HK-2 (cell line): ENCODE results near the gene R3HCC1L.
"Not testable (repeated sequence)": the region's sequence is repeated elsewhere in the genome, so short reads cannot be mapped to it uniquely, and the experiment has no call there.

Experiments used
- DNase-seq: peaks from one replicate; pipeline ENCODE4 v3.0.0-alpha.2; 2018; ENCODE audit not compliant: unreplicated experiment

The R3HCC1L gene

GRCh38 chr10:98172495-98172894 lies 38.0 kb downstream of the R3HCC1L start:
- DNase-seq, result no peak

- no peak for DNase-seq
These were observed 38.8 kb downstream of the R3HCC1L start for GRCh38 chr10:98173260-98173659.

- DNase-seq, result not testable (repeated sequence)
These were observed 48.0 kb downstream of the R3HCC1L start for GRCh38 chr10:98182351-98182915.

- DNase-seq, result no peak
These were observed 52.2 kb downstream of the R3HCC1L start for GRCh38 chr10:98186681-98187080.

- not testable (repeated sequence) for DNase-seq
These were observed 56.3 kb downstream of the R3HCC1L start for GRCh38 chr10:98190773-98191172.

- DNase-seq, result no peak
These were observed 58.6 kb downstream of the R3HCC1L start for GRCh38 chr10:98193037-98193436.

GRCh38 chr10:98194633-98195032 lies 60.2 kb downstream of the R3HCC1L start:
- no peak for DNase-seq

GRCh38 chr10:98195120-98195519 lies 60.7 kb downstream of the R3HCC1L start:
- no peak for DNase-seq

GRCh38 chr10:98196985-98197384 lies 62.5 kb downstream of the R3HCC1L start:
- no peak for DNase-seq

GRCh38 chr10:98201760-98202159 lies 67.3 kb downstream of the R3HCC1L start:
- DNase-seq, result no peak

- DNase-seq, result no peak
These were observed 67.9 kb downstream of the R3HCC1L start for GRCh38 chr10:98202378-98202777.

GRCh38 chr10:98205351-98205750 lies 70.9 kb downstream of the R3HCC1L start:
- DNase-seq, result no peak

GRCh38 chr10:98208925-98209324 lies 74.5 kb downstream of the R3HCC1L start:
- no peak for DNase-seq

GRCh38 chr10:98209441-98209840 lies 75.0 kb downstream of the R3HCC1L start:
- DNase-seq, result no peak

- DNase-seq, result no peak
These were observed 77.7 kb downstream of the R3HCC1L start for GRCh38 chr10:98212196-98212595.

- no peak for DNase-seq
These were observed 79.3 kb downstream of the R3HCC1L start for GRCh38 chr10:98213740-98214139.

GRCh38 chr10:98215373-98215772 lies 80.9 kb downstream of the R3HCC1L start:
- no peak for DNase-seq

GRCh38 chr10:98217801-98218200 lies 83.3 kb downstream of the R3HCC1L start:
- no peak for DNase-seq

- DNase-seq, result no peak
These were observed 89.4 kb downstream of the R3HCC1L start for GRCh38 chr10:98223874-98224273.

GRCh38 chr10:98224509-98224908 lies 90.1 kb downstream of the R3HCC1L start:
- DNase-seq, result no peak

- DNase-seq, result no peak
These were observed 90.5 kb downstream of the R3HCC1L start for GRCh38 chr10:98224996-98225395.

- no peak for DNase-seq
These were observed 92.2 kb downstream of the R3HCC1L start for GRCh38 chr10:98226508-98227144.

GRCh38 chr10:98227713-98228112 lies 93.3 kb downstream of the R3HCC1L start:
- not testable (repeated sequence) for DNase-seq

- not testable (repeated sequence) for DNase-seq
These were observed 93.8 kb downstream of the R3HCC1L start for GRCh38 chr10:98228266-98228665.
